Thyroid gland (tissue), 4 donors: Measurements from ENCODE around the gene TENT5A. TPM values are rescaled to one million over a fixed set of nuclear protein-coding genes. Genes with fewer than 3 reads are reported as not detected.

Experiments used
- DNase-seq, 2 donors: peaks; one replicate each; pipeline ENCODE4 v3.0.0-alpha.2; 2019
- H3K27ac ChIP-seq, 3 donors: fragments of 200-600 bp; sonication (generic); 1 replicate in 2 of 3; 2 replicates in 1 of 3; pipeline ENCODE4 v1.5.1; 2016 to 2019; ENCODE audit warnings: mild to moderate bottlenecking in 1 of 3, moderate library complexity in 1 of 3
- H3K27me3 ChIP-seq: fragments of 200-600 bp; sonication (generic); one replicate; pipeline ENCODE4 v1.5.1; 2019
- H3K36me3 ChIP-seq, 2 donors: fragments of 200-600 bp; sonication (generic); one replicate each; pipeline ENCODE4 v1.5.1; 2016 to 2019
- H3K4me1 ChIP-seq, 2 donors: fragments of 200-600 bp; sonication (generic); one replicate each; pipeline ENCODE4 v1.5.1; 2017 to 2019
- H3K4me3 ChIP-seq, 3 donors: fragments of 200-600 bp; sonication (generic); replicated peaks in 1 of 3; 1 replicate in 2 of 3; 2 replicates in 1 of 3; pipeline ENCODE4 v1.5.1; 2016; ENCODE audit warnings: mild to moderate bottlenecking in 1 of 3
- H3K9me3 ChIP-seq: fragments of 200-600 bp; sonication (generic); one replicate; pipeline ENCODE4 v1.5.1; 2017
- POLR2A ChIP-seq, 2 donors: fragments of 450-650 bp; IDR thresholded peaks; one replicate each; pipeline ENCODE4 v1.6.1; 2017; ENCODE audit warnings: antibody characterized with exemption in 2 of 2, mild to moderate bottlenecking in 2 of 2, moderate library complexity in 1 of 2
- WGBS, 2 donors: methylation state at CpG; one replicate each; pipeline ENCODE4 v1.1.5; 2017; 5-methylcytosine and 5-hydroxymethylcytosine counted together
- intact Hi-C: fragments of 100-400 bp; cut with DNase I; formaldehyde crosslinking; loops from one replicate; pipeline ENCODE4 v1.15.1; 2023
- total RNA-seq, 4 donors: library from RNA; depleted of rRNA; stranded (reverse); fragments of >200 nt; gene quantifications; one replicate each; pipeline ENCODE4 v1.2.3, GENCODE V29; 2016
- TF ChIP-seq, protein P1 (sequence below), 6 experiments: fragments of 200-600 bp in 3 of 6; fragments of 450-650 bp in 3 of 6; sonication (generic) in 3 of 6; IDR thresholded peaks; one replicate each; pipeline ENCODE4 v1.5.1; 2016 to 2019; ENCODE audit warnings: antibody characterized with exemption in 6 of 6, mild to moderate bottlenecking in 2 of 6, inconsistent platforms in 1 of 6, moderate library complexity in 1 of 6

Gene TENT5A
- total RNA-seq, 4 donors from 2014 or later: 18.4 to 40.3 (median 27.7) TPM

GRCh38 chr6:81752921-81753710 is 635 bp upstream of the TENT5A start:
- H3K27me3 ChIP-seq: no peaks in the 10 kb centered on the region
- H3K27ac ChIP-seq: peak overlapping the region; percentile 94 to 99 (median 96)
- WGBS, 2 donors: 1% methylated on average over 38 of the region's 63 CpGs
- no peaks in the 10 kb centered on the region for H3K36me3 ChIP-seq
- peak overlapping the region; percentile 71 to 99 (median 88) for H3K4me3 ChIP-seq
- peak; percentile 68 to 98 for TF ChIP-seq POLR2A (IDR thresholded peaks at IDR 0.05)
- TF ChIP-seq, protein P1, sequence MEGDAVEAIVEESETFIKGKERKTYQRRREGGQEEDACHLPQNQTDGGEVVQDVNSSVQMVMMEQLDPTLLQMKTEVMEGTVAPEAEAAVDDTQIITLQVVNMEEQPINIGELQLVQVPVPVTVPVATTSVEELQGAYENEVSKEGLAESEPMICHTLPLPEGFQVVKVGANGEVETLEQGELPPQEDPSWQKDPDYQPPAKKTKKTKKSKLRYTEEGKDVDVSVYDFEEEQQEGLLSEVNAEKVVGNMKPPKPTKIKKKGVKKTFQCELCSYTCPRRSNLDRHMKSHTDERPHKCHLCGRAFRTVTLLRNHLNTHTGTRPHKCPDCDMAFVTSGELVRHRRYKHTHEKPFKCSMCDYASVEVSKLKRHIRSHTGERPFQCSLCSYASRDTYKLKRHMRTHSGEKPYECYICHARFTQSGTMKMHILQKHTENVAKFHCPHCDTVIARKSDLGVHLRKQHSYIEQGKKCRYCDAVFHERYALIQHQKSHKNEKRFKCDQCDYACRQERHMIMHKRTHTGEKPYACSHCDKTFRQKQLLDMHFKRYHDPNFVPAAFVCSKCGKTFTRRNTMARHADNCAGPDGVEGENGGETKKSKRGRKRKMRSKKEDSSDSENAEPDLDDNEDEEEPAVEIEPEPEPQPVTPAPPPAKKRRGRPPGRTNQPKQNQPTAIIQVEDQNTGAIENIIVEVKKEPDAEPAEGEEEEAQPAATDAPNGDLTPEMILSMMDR (IDR thresholded peaks at IDR 0.05): peak in 2 of 6 experiments; percentile 32 to 39
- peaks cover 16 to 24% of the 10 kb centered on the region in 2 donors for H3K4me1 ChIP-seq
- intact Hi-C loops: no loop called here
- no peaks in the 10 kb centered on the region for H3K9me3 ChIP-seq
- DNase-seq: peak; percentile 94

GRCh38 chr6:81751388-81752083 is 945 bp downstream of the TENT5A start:
- Histone ChIP-seq H3K27ac (peak overlapping the region; percentile 94 to 99 (median 96)), H3K9me3 (no peaks in the 10 kb centered on the region), H3K4me3 (peak overlapping the region; percentile 71 to 99 (median 88)), H3K27me3 (no peaks in the 10 kb centered on the region), H3K4me1 (peaks cover 31 to 33% of the 10 kb centered on the region in 2 donors), H3K36me3 (peaks cover 0 to under 1% of the 10 kb centered on the region in 2 donors)
- TF ChIP-seq POLR2A (IDR thresholded peaks at IDR 0.05): peak in 1 of 2 donors; percentile 65
- TF ChIP-seq, protein P1 (IDR thresholded peaks at IDR 0.05): no peak
- intact Hi-C loops: no loop called here
- peak; percentile 65 to 73 for DNase-seq
- WGBS, 2 donors: 8 to 12% methylated on average over 36 to 41 of the region's 65 CpGs

GRCh38 chr6:81750681-81751387 is 1.6 kb downstream of the TENT5A start:
- WGBS, 2 donors: 32 to 36% methylated on average over 12 of the region's 12 CpGs
- H3K27me3 ChIP-seq: no peaks in the 10 kb centered on the region
- peaks cover 2 to 4% of the 10 kb centered on the region in 2 donors for H3K36me3 ChIP-seq
- peak overlapping the region in 2 of 3 donors; percentile 71 to 88 for H3K4me3 ChIP-seq
- intact Hi-C loops: no loop called here
- H3K27ac ChIP-seq: peak overlapping the region; percentile 10 to 99 (median 96)
- H3K4me1 ChIP-seq: peaks cover 33 to 37% of the 10 kb centered on the region in 2 donors
- DNase-seq: peak; percentile 33 to 49
- peak in 1 of 2 donors; percentile 88 for TF ChIP-seq POLR2A (IDR thresholded peaks at IDR 0.05)
- TF ChIP-seq, protein P1 (IDR thresholded peaks at IDR 0.05): no peak
- H3K9me3 ChIP-seq: no peaks in the 10 kb centered on the region

- intact Hi-C loops: no loop called here
- H3K4me1 ChIP-seq: peaks cover 33 to 37% of the 10 kb centered on the region in 2 donors
- TF ChIP-seq, protein P1 (IDR thresholded peaks at IDR 0.05): no peak
- TF ChIP-seq POLR2A (IDR thresholded peaks at IDR 0.05): no peak
- H3K27ac ChIP-seq: peak overlapping the region in 2 of 3 donors; percentile 19 to 99
- no peaks in the 10 kb centered on the region for H3K9me3 ChIP-seq
- DNase-seq: no peak
- peak overlapping the region in 2 of 3 donors; percentile 71 to 88 for H3K4me3 ChIP-seq
- WGBS, 2 donors: 74 to 81% methylated on average over 5 of the region's 5 CpGs
- peaks cover 2 to 4% of the 10 kb centered on the region in 2 donors for H3K36me3 ChIP-seq
- no peaks in the 10 kb centered on the region for H3K27me3 ChIP-seq
Observed at GRCh38 chr6:81750200-81750599, 2.3 kb downstream of the TENT5A start.
